Mesothelial cell of epicardium (in vitro differentiated cells): ENCODE measurements around the gene PPP4R2. TPM values are rescaled to one million over a fixed set of nuclear protein-coding genes. Genes with fewer than 3 reads are reported as not detected.

Experiments used
- DNase-seq, 2 experiments: peaks; one replicate each; pipeline ENCODE4 v3.0.0; 2021; ENCODE audit warnings: low spot score in 2 of 2; ENCODE audit not compliant: unreplicated experiment in 2 of 2
- H3K27ac Mint-ChIP-seq: 2 replicates; pipeline ENCODE4 v1.8.0; 2021; ENCODE audit warnings: mixed read lengths
- H3K27me3 Mint-ChIP-seq: 2 replicates; pipeline ENCODE4 v1.8.0; 2021; ENCODE audit warnings: low read depth, mixed read lengths
- H3K36me3 Mint-ChIP-seq: 2 replicates; pipeline ENCODE4 v1.8.0; 2021; ENCODE audit warnings: mixed read lengths
- H3K4me1 Mint-ChIP-seq: 2 replicates; pipeline ENCODE4 v1.8.0; 2021; ENCODE audit warnings: mixed read lengths
- H3K4me3 Mint-ChIP-seq: 2 replicates; pipeline ENCODE4 v1.8.0; 2021; ENCODE audit warnings: mild to moderate bottlenecking, moderate library complexity, mixed read lengths
- H3K9me3 Mint-ChIP-seq: 2 replicates; pipeline ENCODE4 v1.8.0; 2021; ENCODE audit warnings: mixed read lengths
- total RNA-seq: library from RNA; stranded (reverse); gene quantifications from 3 replicates; pipeline ENCODE4 v1.2.1, GENCODE V29; 2021
- TF ChIP-seq, protein P1 (sequence below): fragments of 200-600 bp; sonication (generic); IDR thresholded peaks from one replicate; pipeline ENCODE4 v1.5.0; 2021; ENCODE audit warnings: antibody characterized with exemption; ENCODE audit not compliant: unreplicated experiment

The PPP4R2 gene
- total RNA-seq, 1 donor from 2014 or later, result 111 TPM

DNA sequence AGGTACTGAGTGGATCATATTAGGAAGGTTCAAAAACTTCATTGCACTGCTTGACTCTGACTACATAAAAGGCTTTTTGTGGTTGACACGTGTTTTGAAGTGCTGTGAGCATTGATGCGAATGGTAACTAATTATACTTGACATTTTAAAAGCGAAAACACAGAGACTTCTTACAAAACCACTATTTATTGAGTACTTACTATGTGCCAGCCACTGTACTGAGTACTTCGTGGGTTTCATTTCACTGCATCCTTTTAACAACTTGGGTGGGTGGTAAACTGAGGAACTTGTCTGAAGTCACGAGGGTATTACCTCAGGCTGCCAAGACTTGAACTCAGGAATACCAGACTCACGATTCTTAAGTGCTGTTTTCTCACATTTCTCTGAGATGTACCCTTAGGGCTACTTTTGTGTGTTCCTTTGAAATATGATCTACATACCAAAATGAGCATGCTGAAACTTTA, 45.3 kb upstream of the PPP4R2 start:
- DNase-seq, result no peak
- Mint-ChIP-seq H3K9me3 (no peaks in the 10 kb centered on the region), H3K4me3 (no peak overlapping the region), H3K27ac (no peak overlapping the region), H3K27me3 (no peaks in the 10 kb centered on the region), H3K4me1 (peaks cover 7% of the 10 kb centered on the region), H3K36me3 (peaks cover 4% of the 10 kb centered on the region)
- TF ChIP-seq, protein P1, sequence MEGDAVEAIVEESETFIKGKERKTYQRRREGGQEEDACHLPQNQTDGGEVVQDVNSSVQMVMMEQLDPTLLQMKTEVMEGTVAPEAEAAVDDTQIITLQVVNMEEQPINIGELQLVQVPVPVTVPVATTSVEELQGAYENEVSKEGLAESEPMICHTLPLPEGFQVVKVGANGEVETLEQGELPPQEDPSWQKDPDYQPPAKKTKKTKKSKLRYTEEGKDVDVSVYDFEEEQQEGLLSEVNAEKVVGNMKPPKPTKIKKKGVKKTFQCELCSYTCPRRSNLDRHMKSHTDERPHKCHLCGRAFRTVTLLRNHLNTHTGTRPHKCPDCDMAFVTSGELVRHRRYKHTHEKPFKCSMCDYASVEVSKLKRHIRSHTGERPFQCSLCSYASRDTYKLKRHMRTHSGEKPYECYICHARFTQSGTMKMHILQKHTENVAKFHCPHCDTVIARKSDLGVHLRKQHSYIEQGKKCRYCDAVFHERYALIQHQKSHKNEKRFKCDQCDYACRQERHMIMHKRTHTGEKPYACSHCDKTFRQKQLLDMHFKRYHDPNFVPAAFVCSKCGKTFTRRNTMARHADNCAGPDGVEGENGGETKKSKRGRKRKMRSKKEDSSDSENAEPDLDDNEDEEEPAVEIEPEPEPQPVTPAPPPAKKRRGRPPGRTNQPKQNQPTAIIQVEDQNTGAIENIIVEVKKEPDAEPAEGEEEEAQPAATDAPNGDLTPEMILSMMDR, result no peak

GRCh38 chr3:72953325-72953956, 43.2 kb upstream of the PPP4R2 start:
- TF ChIP-seq, protein P1, result no peak
- no peak for DNase-seq
- Mint-ChIP-seq H3K9me3 (no peaks in the 10 kb centered on the region), H3K27ac (no peak overlapping the region), H3K27me3 (no peaks in the 10 kb centered on the region), H3K36me3 (peaks cover 4% of the 10 kb centered on the region), H3K4me1 (peaks cover 4% of the 10 kb centered on the region), H3K4me3 (no peak overlapping the region)

GRCh38 chr3:72957297-72957696, 39.3 kb upstream of the PPP4R2 start:
- H3K4me1 Mint-ChIP-seq, result peaks cover 5% of the 10 kb centered on the region

GRCh38 chr3:72959336-72959735, 37.3 kb upstream of the PPP4R2 start:
- TF ChIP-seq, protein P1, result no peak
- Mint-ChIP-seq H3K4me1 (peaks cover 5% of the 10 kb centered on the region), H3K36me3 (peaks cover 9% of the 10 kb centered on the region), H3K27me3 (no peaks in the 10 kb centered on the region), H3K9me3 (no peaks in the 10 kb centered on the region), H3K27ac (no peak overlapping the region), H3K4me3 (no peak overlapping the region)
- DNase-seq, result no peak

More at GRCh38 chr3:72957297-72957696, 39.3 kb upstream of the PPP4R2 start:
- Mint-ChIP-seq H3K36me3 (peaks cover 9% of the 10 kb centered on the region), H3K4me3 (no peak overlapping the region), H3K27me3 (no peaks in the 10 kb centered on the region), H3K27ac (no peak overlapping the region), H3K9me3 (no peaks in the 10 kb centered on the region)
- no peak for DNase-seq
- TF ChIP-seq, protein P1, result no peak

DNA sequence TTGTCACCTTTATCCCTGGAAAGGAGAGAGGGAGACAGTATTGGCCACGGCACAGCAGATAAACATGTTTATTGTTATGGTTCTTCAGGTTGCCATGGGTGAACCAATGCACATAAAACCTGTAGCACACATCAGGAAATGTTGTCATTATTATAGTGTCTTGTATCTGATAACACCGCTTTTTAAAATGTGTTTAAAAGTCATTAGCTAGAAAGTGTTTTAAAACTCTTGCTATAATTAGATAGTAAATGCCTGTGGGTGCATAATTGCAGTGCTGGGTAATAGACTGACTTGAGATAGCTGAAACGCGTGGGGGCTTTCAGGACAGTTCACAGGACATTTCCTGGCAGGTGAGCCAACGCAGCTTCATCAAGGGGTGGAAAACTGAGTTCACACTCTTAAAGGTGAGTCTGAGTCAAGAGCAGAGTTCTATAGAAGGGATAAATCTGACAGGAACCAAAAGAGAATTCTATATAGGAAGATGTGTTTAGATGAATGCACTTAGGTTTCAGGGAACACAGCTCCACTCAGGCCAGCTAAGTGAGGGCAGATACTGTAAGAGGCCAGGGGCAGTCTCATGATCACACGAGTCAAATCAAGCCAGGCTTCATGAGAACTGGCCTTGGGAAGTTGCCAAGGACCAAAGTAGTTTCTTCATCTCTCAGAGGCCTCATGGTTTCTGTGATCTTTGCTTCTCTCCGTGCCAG, 35.6 kb upstream of the PPP4R2 start:
- H3K9me3 Mint-ChIP-seq, result no peaks in the 10 kb centered on the region
- peaks cover 9% of the 10 kb centered on the region for H3K36me3 Mint-ChIP-seq
- H3K27ac Mint-ChIP-seq, result no peak overlapping the region
- H3K4me1 Mint-ChIP-seq, result peaks cover 5% of the 10 kb centered on the region
- TF ChIP-seq, protein P1, result no peak
- no peak for DNase-seq
- no peaks in the 10 kb centered on the region for H3K27me3 Mint-ChIP-seq
- no peak overlapping the region for H3K4me3 Mint-ChIP-seq
